ENCODE data around the gene MFN1. TPM values are rescaled to one million over a fixed set of nuclear protein-coding genes. Genes with fewer than 3 reads are reported as not detected.

Gene MFN1
- total RNA-seq, 1 experiment from 2014 or later, result 59.0 TPM

DNA sequence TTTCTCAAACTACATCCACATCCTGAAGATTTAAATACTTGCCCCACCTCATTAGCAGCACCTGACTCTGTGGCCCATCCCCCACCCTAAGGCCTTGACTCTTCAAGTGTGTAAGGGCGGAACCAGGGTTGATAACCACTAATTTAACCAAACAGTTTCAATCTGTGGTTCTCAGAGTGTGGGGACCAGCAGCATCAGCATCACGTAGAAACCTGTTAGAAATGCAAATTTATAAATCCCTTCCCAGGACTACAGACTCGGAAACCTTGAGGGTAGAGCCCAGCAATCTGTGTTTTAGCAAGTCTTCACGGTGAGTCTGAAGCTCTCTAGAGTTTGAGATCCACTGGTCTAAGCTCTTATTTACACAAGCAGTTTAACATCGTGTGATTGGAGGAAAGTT is 91.3 kb downstream of the MFN1 start:
- POLR2A ChIA-PET (ENCODE audit: low non-redundant PET), result no interaction called here
- no peak overlapping the region for H3K27ac ChIP-seq (ENCODE audit: low read depth, low read length, poor library complexity, severe bottlenecking)
- H3K27me3 ChIP-seq (replicated peaks; ENCODE audit: insufficient read depth, low read depth, low read length, poor library complexity), result no peaks in the 10 kb centered on the region
- CTCF ChIA-PET, result no interaction called here
- no peak overlapping the region for H3K4me3 ChIP-seq (ENCODE audit: low read depth, low read length, poor library complexity, severe bottlenecking)
- no peak for DNase-seq (ENCODE audit: low spot score)
- no peaks in the 10 kb centered on the region for H3K9me3 ChIP-seq (ENCODE audit: low read depth, low read length, poor library complexity, severe bottlenecking)
- intact Hi-C loops (cut with micrococcal nuclease; ENCODE audit: unreplicated experiment), result no loop called here
- BruUV-seq (replicated peaks), result no TSS peak
- TF ChIP-seq CTCF (conservative IDR thresholded peaks at IDR 0.05; ENCODE audit: low read depth, low read length) (no peak), EZH2 (IDR thresholded peaks at IDR 0.05; ENCODE audit: borderline replicate concordance, low read depth, low read length, poor library complexity, severe bottlenecking) (no peak)
- no peaks in the 10 kb centered on the region for H3K36me3 ChIP-seq (ENCODE audit: insufficient read depth, low read length, poor library complexity, severe bottlenecking)
- peaks cover 26% of the 10 kb centered on the region for H3K4me1 ChIP-seq (ENCODE audit: insufficient read depth, low read length, poor library complexity, severe bottlenecking)

Other genes with a start within 250 kb of the MFN1 start
- 19.8 and 21.6 TPM in 2 replicates for gene PIK3CA, start 199.4 kb upstream of the MFN1 start, total RNA-seq (2021)
- 3.5 and 4.3 TPM in 2 replicates for gene KCNMB3, start 96.6 kb upstream of the MFN1 start, total RNA-seq (2021)
- gene ZNF639, start 24.7 kb upstream of the MFN1 start, total RNA-seq (2021), result 46.8 and 47.4 TPM in 2 replicates
- gene GNB4, start 103.8 kb downstream of the MFN1 start, total RNA-seq (2021), result 75.2 and 83.3 TPM in 2 replicates
- 140 and 153 TPM in 2 replicates for gene ACTL6A, start 215.2 kb downstream of the MFN1 start, total RNA-seq (2021)

Data from A673 (cell line).